Body of pancreas (tissue), 4 donors: ENCODE results near the gene ING2.

Experiments
- CTCF ChIP-seq, 7 experiments: fragments of 450-650 bp in 4 of 7; fragments of 200-600 bp in 3 of 7; sonication (generic) in 3 of 7; IDR thresholded peaks; one replicate each; pipeline ENCODE4 v1.5.1; 2016 to 2019; ENCODE audit warnings: antibody characterized with exemption in 7 of 7
- POLR2A ChIP-seq, 3 donors: fragments of 450-650 bp; IDR thresholded peaks; one replicate each; pipeline ENCODE4 v1.6.1; 2016; ENCODE audit warnings: antibody characterized with exemption in 3 of 3, mild to moderate bottlenecking in 2 of 3

- no peak for TF ChIP-seq CTCF (IDR thresholded peaks at IDR 0.05)
- no peak for TF ChIP-seq POLR2A (IDR thresholded peaks at IDR 0.05)
Observed at GRCh38 chr4:183517781-183518180, 12.9 kb downstream of the ING2 start.
